A549 (cell line): ENCODE results near the gene KCNIP4.

Source experiments
- EP300 ChIP-seq, 2 experiments: fragments of >200 bp; sonication (Bioruptor Twin); formaldehyde crosslinking; IDR thresholded peaks; 2 replicates in 1 of 2; 3 replicates in 1 of 2; pipeline ENCODE4 v1.6.1; 2016 to 2017
- HDAC2 ChIP-seq: fragments of 200-600 bp; sonication (generic); IDR thresholded peaks from 2 replicates; pipeline ENCODE4 v1.6.1; 2016
- HEYL ChIP-seq: fragments of 250-450 bp; sonication (Bioruptor Pico); IDR thresholded peaks from 2 replicates; pipeline ENCODE4 v1.8.0; 2021; ENCODE audit warnings: mild to moderate bottlenecking, moderate library complexity
- HOXB5 ChIP-seq: fragments of 250-450 bp; sonication (Bioruptor Pico); IDR thresholded peaks from 2 replicates; pipeline ENCODE4 v1.5.0; 2020; ENCODE audit warnings: mild to moderate bottlenecking, moderate library complexity
- JUN ChIP-seq, 2 experiments: fragments of >200 bp; sonication (Bioruptor Twin); formaldehyde crosslinking; IDR thresholded peaks; 2 replicates in 1 of 2; 3 replicates in 1 of 2; pipeline ENCODE4 v1.6.1; 2016 to 2017
- NFE2L2 ChIP-seq: fragments of 150-350 bp; conservative IDR thresholded peaks from 2 replicates; pipeline ENCODE4 v1.6.1; 2014; ENCODE audit warnings: low read length
- NR3C1 ChIP-seq: fragments of >200 bp; sonication (Bioruptor Twin); formaldehyde crosslinking; IDR thresholded peaks from 3 replicates; pipeline ENCODE4 v1.6.1; 2017
- POLR2A ChIP-seq: IDR thresholded peaks from 2 replicates; pipeline ENCODE4 v1.6.1; 2012; ENCODE audit warnings: mild to moderate bottlenecking, low read length
- RNF2 ChIP-seq: fragments of 200-600 bp; sonication (generic); IDR thresholded peaks from 2 replicates; pipeline ENCODE4 v1.6.1; 2016; ENCODE audit warnings: low read depth, mild to moderate bottlenecking, antibody characterized with exemption, moderate library complexity, borderline replicate concordance
- TF ChIP-seq, protein P1 (sequence below): fragments of >200 bp; sonication (Bioruptor Twin); formaldehyde crosslinking; IDR thresholded peaks from 3 replicates; pipeline ENCODE4 v1.5.1; 2016
- TF ChIP-seq, protein P2 (sequence below): fragments of 200-600 bp; sonication (generic); IDR thresholded peaks from 2 replicates; pipeline ENCODE4 v1.6.1; 2016; ENCODE audit warnings: antibody characterized with exemption, mild to moderate bottlenecking, moderate library complexity
- TF ChIP-seq, protein P3 (sequence below): IDR thresholded peaks from 2 replicates; pipeline ENCODE4 v1.6.1; 2012
- TF ChIP-seq, protein P4 (sequence below): fragments of 150-350 bp; IDR thresholded peaks from 2 replicates; pipeline ENCODE4 v1.6.1; 2014; ENCODE audit warnings: low read depth, mild to moderate bottlenecking, low read length
- TF ChIP-seq, protein P5 (sequence below): fragments of 450-650 bp; IDR thresholded peaks from 2 replicates; pipeline ENCODE4 v1.6.1; 2014; ENCODE audit warnings: antibody characterized with exemption

DNA sequence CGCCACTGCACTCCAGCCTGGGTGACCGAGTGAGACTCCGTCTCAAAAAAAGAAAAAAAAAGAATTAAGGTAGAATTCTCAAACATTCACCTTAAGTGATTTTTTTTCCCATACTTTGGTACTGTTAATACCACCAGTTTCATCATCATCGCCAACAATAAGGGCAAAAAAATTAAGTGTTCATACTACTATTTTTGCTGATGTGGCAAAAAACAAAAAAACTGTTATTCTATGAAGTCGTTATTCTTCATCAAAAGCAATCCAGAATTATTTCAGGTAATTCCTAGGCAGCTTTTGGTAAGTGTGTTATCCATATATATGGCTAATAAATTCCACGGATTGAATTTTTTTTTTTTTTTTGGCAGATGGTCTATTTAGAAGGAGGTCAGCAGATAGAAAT is 85.7 kb downstream of the KCNIP4 start:
- no peak for TF ChIP-seq HOXB5 (CRISPR knock-in tag)
- no peak for TF ChIP-seq EP300 (IDR thresholded peaks at IDR 0.05)
- TF ChIP-seq, protein P1, sequence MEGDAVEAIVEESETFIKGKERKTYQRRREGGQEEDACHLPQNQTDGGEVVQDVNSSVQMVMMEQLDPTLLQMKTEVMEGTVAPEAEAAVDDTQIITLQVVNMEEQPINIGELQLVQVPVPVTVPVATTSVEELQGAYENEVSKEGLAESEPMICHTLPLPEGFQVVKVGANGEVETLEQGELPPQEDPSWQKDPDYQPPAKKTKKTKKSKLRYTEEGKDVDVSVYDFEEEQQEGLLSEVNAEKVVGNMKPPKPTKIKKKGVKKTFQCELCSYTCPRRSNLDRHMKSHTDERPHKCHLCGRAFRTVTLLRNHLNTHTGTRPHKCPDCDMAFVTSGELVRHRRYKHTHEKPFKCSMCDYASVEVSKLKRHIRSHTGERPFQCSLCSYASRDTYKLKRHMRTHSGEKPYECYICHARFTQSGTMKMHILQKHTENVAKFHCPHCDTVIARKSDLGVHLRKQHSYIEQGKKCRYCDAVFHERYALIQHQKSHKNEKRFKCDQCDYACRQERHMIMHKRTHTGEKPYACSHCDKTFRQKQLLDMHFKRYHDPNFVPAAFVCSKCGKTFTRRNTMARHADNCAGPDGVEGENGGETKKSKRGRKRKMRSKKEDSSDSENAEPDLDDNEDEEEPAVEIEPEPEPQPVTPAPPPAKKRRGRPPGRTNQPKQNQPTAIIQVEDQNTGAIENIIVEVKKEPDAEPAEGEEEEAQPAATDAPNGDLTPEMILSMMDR = no peak
- TF ChIP-seq, protein P2, sequence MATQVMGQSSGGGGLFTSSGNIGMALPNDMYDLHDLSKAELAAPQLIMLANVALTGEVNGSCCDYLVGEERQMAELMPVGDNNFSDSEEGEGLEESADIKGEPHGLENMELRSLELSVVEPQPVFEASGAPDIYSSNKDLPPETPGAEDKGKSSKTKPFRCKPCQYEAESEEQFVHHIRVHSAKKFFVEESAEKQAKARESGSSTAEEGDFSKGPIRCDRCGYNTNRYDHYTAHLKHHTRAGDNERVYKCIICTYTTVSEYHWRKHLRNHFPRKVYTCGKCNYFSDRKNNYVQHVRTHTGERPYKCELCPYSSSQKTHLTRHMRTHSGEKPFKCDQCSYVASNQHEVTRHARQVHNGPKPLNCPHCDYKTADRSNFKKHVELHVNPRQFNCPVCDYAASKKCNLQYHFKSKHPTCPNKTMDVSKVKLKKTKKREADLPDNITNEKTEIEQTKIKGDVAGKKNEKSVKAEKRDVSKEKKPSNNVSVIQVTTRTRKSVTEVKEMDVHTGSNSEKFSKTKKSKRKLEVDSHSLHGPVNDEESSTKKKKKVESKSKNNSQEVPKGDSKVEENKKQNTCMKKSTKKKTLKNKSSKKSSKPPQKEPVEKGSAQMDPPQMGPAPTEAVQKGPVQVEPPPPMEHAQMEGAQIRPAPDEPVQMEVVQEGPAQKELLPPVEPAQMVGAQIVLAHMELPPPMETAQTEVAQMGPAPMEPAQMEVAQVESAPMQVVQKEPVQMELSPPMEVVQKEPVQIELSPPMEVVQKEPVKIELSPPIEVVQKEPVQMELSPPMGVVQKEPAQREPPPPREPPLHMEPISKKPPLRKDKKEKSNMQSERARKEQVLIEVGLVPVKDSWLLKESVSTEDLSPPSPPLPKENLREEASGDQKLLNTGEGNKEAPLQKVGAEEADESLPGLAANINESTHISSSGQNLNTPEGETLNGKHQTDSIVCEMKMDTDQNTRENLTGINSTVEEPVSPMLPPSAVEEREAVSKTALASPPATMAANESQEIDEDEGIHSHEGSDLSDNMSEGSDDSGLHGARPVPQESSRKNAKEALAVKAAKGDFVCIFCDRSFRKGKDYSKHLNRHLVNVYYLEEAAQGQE = no peak
- TF ChIP-seq, protein P3, sequence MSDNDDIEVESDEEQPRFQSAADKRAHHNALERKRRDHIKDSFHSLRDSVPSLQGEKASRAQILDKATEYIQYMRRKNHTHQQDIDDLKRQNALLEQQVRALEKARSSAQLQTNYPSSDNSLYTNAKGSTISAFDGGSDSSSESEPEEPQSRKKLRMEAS = no peak
- no peak for TF ChIP-seq HDAC2
- TF ChIP-seq HEYL (CRISPR knock-in tag) = no peak
- TF ChIP-seq RNF2 = no peak
- TF ChIP-seq, protein P4, sequence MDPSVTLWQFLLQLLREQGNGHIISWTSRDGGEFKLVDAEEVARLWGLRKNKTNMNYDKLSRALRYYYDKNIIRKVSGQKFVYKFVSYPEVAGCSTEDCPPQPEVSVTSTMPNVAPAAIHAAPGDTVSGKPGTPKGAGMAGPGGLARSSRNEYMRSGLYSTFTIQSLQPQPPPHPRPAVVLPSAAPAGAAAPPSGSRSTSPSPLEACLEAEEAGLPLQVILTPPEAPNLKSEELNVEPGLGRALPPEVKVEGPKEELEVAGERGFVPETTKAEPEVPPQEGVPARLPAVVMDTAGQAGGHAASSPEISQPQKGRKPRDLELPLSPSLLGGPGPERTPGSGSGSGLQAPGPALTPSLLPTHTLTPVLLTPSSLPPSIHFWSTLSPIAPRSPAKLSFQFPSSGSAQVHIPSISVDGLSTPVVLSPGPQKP = no peak
- no peak for TF ChIP-seq POLR2A
- no peak for TF ChIP-seq NFE2L2
- no peak for TF ChIP-seq JUN (IDR thresholded peaks at IDR 0.05)
- TF ChIP-seq, protein P5, sequence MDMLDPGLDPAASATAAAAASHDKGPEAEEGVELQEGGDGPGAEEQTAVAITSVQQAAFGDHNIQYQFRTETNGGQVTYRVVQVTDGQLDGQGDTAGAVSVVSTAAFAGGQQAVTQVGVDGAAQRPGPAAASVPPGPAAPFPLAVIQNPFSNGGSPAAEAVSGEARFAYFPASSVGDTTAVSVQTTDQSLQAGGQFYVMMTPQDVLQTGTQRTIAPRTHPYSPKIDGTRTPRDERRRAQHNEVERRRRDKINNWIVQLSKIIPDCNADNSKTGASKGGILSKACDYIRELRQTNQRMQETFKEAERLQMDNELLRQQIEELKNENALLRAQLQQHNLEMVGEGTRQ = no peak
- TF ChIP-seq NR3C1 = no peak
